GM21447 (cell line): ENCODE measurements around the gene APOBEC3A.
A peak's percentile ranks its signal among the peaks of the same experiment; 100 is the strongest.
"Not testable (repeated sequence)": the region's sequence is repeated elsewhere in the genome, so short reads cannot be mapped to it uniquely, and the experiment has no call there.

ENCODE experiments used
- ATAC-seq: cut with Tn5 transposase; IDR thresholded peaks from one replicate; pipeline ENCODE4 v1.9.1; 2021; ENCODE audit not compliant: unreplicated experiment

The APOBEC3A gene

DNA sequence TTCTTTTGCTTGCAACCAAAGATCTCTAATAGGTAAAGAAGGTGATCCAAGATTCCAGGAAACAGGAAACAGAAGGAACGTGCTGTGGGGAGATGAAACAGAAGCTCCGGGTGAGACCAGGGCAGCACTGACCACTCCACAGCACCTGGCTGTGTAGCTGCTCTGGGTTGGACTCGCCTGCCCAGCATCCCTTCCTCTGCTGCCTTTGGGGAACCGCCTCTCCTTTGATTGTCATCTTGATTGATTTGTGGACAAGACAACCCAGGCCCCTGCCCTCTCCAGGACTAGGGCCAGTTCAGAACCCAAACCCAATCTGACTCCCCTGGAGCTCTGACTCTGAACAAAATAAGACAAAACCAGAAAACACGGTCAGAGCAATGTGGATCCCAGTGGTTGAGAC lies 14.7 kb upstream of the APOBEC3A start:
- no peak for ATAC-seq

DNA sequence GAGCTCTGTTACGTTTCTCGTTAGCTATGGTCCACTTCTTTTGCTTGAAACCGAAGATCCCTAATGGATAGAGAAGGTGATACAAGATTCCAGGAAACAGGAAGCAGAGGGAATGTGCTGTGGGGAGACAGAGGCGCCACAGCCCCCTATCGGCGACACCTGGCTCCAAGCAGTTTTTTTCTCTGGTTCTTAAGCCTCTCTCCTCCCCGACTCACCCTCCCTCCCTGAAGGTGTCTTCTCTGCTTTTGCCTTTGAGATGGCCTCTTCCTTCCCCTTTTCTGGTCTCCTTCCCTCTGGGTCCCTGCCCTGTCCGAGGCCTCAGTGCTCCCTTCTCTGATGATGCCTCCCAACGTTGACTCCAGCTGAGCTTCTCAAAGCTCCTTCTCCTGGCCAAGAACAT lies 14.2 kb upstream of the APOBEC3A start:
- ATAC-seq = no peak

DNA sequence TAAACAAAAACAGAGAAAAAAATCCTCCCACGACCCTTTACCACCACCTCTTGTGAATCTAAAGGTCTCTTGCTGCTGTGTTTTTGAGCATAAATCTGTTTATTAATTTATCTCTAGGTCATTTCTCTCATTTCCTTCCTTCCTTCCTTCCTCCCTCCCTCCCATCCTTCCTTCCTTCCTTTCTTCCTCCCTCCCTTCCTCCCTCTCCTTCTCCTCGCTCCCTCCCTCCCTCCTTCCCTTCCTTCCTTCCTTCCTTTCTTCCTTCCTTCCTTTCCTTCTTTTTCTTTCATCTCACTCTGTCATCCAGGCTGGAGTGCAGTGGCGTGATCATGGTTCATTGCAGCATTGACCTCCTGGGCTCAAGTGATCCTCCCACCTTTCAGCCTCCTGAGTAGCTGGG lies 13.5 kb upstream of the APOBEC3A start:
- no peak for ATAC-seq

DNA sequence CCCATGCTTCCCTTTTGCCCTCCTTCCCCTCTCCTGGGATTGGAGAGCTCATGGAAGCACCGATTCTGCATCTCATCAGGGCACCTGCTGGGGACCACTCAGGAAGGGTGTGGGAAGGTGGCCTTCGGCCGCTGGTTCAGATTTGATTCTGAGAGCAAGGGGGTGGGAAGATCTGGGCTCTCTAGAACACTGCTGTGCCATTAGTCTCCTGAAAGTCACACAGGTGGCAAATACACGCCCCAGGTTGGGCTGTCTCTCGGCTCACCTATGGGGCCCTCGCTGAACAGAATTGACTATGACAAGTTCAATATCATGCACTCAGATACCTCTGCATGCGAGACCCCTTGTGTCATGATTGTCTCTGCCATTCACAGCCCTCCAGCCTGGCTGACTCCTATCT lies 12.8 kb upstream of the APOBEC3A start:
- no peak for ATAC-seq

- not testable (repeated sequence) for ATAC-seq
Observed at GRCh38 chr22:38945706-38946338, 11.6 kb upstream of the APOBEC3A start.

DNA sequence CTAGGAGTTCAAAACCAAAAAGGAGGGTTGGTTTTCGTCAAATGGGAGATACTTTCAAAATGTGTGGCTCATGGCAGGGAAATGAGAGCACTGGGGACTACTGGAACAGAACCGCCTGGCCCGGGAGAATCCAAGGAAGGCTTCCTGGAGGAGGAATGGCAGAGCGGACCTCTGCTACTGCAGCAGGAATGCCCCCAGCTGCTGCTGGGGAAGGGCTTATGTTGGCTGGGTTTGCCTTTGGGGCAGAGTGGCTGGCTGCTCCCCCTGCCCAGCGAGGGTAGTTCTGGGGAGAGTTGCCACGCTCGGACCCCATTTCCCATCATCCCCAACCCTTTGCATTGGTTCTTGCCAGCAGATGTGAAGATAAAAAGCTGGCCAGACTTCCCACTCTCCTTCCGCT lies 10.6 kb upstream of the APOBEC3A start:
- ATAC-seq = no peak

GRCh38 chr22:38947321-38948140 lies 9.9 kb upstream of the APOBEC3A start:
- no peak for ATAC-seq

- no peak for ATAC-seq
Observed at GRCh38 chr22:38948181-38948940, 9.0 kb upstream of the APOBEC3A start.

GRCh38 chr22:38949889-38950405 lies 7.5 kb upstream of the APOBEC3A start:
- ATAC-seq = no peak

- no peak for ATAC-seq
Observed at GRCh38 chr22:38950527-38951295, 6.7 kb upstream of the APOBEC3A start.

- no peak for ATAC-seq
Observed at GRCh38 chr22:38951734-38952133, 5.7 kb upstream of the APOBEC3A start.

- ATAC-seq = no peak
Observed at GRCh38 chr22:38952281-38952993, 5.0 kb upstream of the APOBEC3A start.

DNA sequence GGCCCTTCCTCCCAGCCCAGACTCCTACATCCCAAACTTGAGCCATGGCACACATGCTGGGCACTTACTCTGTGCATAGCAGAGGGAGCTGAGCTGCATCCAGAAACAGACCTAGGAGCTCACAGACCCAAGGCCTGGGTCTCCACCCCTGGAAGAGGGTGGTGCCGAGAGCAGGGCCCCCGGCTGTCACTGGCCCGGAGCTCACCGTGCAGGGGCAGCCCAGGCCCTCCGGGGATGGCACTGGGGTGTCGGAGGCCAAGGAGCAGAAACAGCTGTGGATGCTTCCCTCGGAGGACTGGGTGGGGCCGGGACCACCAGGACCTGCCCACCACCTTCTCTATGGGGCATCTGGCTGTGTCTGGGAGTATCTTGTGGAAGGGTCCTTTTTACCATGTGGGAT lies 4.3 kb upstream of the APOBEC3A start:
- no peak for ATAC-seq

DNA sequence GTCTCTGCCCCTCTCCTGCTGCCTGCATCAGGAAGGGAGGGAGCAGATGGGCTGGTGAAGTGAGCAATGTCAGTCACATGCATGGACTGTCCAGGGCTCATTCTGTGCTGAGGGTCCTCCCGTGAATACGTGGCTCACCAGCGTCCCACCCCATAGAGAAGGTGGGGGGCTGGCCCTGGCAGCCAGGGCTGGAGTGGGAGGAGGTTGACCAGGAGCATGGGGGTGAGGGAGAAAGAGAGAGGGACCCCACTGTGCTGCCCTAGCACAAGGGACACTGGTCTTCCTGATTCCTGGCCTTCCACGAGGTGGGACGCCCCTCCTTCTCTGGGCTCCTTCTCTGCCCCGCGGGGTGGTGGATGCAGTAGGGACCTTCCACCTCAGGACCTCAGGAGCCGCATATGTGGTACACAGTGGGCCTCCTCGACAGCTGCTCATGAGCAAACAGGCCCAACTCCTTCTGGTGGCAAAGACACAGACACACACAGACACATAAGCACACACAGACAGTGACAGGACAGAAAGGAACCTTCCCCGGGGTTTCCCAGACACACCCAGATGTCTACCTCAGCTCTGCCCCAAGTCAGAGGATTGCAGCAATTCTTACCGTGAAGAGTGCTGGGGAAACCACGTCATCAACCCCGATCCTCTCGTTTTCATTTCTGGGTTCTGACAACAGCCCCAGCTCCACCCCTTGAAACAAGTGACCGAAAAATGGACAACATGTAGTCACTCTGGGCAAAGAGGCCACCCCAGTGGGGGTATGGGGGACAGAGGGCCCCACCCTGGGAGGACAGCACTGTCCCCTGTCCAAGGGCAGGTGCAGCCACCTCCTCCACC lies 3.6 kb upstream of the APOBEC3A start:
- peak; percentile 83 for ATAC-seq

DNA sequence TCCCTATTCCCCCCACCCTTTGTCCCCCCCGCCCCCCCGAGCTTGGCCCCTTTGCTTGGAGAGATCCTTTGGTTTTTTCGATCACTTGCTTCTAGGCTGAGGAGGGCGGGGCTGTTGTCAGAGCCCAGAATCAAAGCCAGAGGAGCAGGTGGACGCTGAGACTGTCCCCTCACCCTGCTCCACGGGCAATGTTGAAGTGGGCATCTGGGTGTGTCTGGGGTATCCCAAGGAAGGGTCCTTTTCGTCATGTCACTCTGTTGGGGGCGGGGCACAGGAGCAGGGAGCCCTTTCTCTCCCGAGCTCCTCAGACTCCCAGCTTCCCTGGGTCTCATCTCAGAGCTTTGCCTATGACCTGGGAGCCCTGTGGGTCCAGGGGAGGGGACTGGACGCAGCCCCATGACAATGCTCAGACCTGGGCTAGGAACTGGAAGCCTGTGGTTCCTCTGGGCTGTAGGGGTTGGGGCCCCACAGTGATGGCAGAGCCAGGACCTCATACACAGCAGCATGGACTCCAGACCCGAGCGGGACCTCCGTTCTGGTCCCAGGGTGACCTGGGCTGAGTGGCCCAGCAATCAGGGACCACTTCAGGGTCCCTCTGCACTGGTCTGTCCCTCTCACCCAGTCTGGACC lies 2.9 kb upstream of the APOBEC3A start:
- ATAC-seq = no peak

DNA sequence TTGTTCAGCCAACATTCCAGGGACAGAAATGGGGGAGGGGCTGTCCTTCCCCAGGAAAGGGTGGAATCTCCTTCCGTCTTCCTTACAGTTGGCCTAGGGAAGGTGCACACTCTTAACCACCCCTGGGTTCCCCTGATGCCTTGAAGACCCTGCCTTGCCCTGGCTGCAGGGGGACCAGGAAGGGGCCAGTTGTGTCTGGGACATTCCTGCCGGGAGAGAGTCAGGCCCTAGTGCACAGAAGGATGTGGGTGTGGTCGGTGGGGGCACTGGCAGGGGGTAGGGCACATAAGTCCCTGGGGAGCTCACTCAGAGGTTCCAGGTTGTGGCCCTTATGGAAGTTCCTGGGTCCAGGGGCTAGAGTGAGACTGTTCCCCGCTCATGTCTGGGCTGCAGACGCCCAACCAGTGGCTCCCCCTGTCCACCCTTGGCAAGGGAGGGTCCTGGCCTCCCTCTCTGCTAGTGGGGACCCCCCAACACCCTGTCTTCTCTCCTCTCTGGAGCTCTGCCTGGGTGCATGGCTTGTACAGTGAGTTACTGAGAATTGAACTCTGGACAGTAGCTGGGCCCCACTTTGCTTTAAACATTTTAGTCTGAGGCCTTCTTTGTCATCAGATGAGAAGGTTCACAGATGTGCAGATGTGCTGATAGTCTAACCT lies 2.0 kb upstream of the APOBEC3A start:
- no peak for ATAC-seq

DNA sequence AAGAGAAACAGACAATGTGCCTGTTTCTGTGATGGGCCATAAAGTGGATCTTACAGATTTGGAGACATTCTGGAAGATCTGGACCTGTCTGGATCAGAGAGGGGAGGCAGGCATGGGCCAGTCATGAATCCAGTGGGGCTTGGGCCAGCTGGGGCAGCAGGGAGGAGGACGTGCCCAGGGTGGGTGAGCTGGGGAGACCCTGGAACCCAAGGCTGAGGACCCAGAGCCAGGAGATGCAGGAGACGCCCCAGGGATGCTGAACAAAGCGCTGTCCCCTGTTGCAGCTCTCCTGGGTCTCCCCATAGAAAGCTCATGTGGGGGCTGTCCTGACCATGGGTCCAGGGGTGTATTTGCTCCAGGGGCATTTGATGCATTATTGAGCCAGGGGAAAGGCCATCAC lies 1.5 kb upstream of the APOBEC3A start:
- ATAC-seq = no peak

- ATAC-seq = no peak
Observed at GRCh38 chr22:38956551-38956950, 858 bp upstream of the APOBEC3A start.
